Measurements from ENCODE around the gene TMEM163.
"Not testable (repeated sequence)": the region's sequence is repeated elsewhere in the genome, so short reads cannot be mapped to it uniquely, and the experiment has no call there.

The TMEM163 gene

DNA sequence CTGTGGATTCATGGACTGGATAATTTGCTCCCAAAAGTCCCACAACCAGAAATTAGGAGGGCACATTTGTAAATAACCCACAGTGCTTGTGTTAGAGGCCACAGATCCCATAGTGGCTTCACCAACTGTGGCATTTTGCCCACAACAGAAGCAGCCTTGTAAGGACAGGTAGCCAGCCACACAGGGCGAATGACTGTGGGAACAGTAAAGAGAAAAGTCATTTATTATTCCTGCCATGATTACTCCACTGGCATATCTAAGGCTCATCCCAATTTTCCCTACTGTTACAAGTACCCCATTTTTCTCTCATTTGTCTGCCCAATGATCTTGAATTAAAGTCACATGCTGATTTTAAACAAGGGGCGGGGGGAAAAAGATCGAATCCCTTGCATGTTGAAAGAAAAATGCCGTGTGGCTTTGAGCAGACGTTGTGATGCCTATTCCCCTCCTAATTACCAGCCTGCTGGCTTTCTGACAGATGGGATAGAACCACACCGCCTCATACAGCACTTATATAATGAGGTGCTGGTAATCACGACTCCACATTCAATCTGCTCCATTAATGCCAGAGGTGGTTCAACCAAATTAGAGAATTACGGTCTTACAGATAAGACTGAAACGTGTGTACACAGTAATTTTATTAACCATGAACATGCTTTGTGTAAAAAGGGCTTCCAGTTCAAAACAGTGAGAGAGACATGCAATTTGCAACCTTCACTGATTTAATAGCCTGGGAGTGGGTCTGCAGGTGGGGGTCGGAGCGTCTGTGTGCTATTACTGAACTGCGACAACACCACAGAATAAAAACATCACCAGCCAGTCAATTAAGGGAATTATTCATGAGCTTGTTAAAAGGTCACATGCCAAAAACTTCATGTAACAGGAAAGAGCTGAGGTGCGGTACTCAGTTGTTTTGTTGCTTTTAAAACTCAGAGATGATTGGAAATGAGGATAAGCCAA lies 196.0 kb downstream of the TMEM163 start:
- no peak for DNase-seq (ENCODE audit: low spot score)

- no peak for DNase-seq (ENCODE audit: low spot score)
Measured at GRCh38 chr2:134518101-134518500, 200.7 kb downstream of the TMEM163 start.

DNA sequence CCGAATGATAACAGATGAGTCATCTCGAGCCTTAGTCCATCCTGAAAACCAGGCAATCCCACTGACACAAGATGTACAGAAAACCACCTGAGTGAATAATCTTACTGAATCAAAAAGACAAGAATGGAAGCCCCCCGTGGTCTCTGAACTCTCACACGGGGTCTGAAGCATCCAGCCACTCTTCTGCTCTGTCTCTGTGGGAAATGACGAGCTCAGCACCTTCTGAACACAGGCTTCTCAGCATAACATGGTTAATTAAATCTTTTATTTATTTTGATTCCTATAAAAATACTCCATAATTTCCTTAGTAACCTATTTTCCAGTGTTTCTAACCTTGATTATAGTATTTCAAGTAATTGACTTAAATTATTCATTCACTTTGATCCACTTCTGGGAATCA lies 203.7 kb downstream of the TMEM163 start:
- no peak for DNase-seq (ENCODE audit: low spot score)

- no peak for DNase-seq (ENCODE audit: low spot score)
Measured at GRCh38 chr2:134513465-134513804, 205.4 kb downstream of the TMEM163 start.

DNA sequence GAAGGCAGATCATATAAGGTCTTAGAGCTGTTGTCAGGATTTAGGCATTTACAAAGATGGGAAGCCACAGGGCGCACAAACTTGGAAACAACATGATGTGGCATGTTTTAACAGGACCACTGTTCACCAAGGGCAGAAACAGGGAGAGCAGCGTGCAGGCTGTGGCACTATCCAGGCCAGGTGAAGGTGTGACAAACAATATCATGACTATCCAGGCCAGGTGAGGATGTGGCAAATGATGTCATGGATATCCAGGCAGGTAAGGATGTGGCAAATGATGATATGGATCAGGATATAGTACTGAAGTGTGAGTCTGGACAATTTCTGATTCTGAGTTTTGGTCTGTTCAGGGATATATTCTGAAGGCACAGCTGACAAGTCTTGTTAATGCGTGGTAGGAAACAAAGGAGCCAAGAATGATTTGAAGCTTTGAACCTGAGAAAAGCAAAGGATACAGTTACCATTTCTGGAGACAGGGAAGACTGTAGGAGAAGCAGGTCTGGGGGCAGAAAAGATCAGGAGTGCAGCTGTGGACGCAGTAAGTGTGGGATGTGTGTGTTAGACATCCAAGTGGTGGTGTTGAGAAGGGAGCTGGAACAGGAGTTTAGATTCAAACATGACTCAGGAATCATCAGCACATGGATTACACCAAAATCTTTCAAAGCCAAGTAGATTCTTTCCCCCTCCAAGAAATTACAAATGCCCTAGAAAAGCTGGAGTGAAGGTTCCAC lies 205.9 kb downstream of the TMEM163 start:
- DNase-seq (ENCODE audit: low spot score) = no peak

- DNase-seq (ENCODE audit: low spot score) = no peak
Measured at GRCh38 chr2:134508391-134508790, 210.4 kb downstream of the TMEM163 start.

DNA sequence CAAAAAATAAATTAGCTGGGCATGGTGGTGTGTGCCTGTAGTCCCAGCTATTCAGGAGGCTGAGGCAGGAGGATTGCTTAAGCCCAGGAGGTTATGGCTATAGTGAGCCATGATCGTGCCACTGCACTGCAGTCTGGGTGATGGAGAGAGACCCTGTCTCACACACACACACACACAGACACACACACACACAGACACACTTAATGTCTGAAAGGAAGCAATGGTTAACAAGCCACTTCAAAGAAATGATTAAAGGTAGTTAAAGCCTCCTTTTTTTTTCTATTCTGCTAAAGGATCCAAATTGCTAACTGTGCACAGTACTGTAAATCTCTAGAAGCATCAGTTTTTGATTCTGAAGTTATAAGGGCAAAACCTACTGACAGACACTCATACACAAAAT lies 211.1 kb downstream of the TMEM163 start:
- no peak for DNase-seq (ENCODE audit: low spot score)

DNA sequence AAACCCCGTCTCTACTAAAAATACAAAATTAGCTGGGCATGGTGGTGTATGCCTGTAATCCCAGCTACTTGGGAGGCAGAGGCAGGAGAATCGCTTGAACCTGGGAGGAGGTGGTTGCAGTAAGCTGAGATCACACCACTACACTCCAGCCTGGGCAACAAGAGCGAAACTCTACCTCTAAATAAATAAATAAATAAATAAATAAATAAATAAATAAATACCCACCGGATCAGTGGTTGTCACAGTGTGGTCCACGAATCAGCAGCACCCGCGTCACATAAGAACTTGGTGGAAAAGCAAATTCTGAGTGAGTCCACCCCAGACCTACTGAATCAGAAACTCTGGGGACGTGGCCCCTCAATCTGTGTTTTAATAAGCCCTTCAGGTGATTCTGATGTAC lies 211.6 kb downstream of the TMEM163 start:
- DNase-seq (ENCODE audit: low spot score) = not testable (repeated sequence)

GRCh38 chr2:134505446-134505845 lies 213.4 kb downstream of the TMEM163 start:
- no peak for DNase-seq (ENCODE audit: low spot score)

DNA sequence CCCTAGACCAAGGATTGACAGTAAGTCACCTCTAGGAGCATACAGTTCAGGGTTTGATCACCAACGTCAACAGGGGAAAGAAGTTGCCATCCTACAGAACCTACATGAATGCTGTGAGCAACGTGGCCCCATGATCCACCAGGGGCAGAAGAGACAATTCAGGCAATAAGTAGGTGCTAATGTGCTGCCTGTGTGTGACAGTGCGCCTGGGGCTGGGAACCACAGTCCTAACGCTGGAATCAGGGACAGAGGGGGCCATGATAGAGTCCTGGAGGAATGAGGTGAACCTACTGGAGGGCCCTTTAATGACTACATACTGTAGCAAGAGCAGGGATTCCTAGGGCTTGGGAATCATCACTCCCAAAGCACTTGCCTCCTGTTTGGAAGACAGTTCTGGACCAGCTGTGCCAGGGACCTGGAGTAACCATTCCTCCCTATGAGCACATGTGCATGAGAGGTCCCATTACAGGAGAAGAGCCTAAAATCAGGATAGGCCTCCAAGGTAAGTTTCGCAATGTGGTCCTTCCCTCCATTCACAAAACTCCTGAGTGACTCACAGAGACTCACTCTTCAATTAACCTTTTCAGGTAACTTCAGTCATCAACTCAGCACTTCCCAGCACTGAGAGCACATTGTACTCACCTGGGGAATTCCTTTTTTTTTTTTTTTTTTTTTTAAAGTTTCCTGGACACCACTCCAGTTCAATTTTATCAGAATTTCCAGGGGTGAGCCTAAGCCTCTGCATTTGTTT lies 214.0 kb downstream of the TMEM163 start:
- no peak for DNase-seq (ENCODE audit: low spot score)

DNA sequence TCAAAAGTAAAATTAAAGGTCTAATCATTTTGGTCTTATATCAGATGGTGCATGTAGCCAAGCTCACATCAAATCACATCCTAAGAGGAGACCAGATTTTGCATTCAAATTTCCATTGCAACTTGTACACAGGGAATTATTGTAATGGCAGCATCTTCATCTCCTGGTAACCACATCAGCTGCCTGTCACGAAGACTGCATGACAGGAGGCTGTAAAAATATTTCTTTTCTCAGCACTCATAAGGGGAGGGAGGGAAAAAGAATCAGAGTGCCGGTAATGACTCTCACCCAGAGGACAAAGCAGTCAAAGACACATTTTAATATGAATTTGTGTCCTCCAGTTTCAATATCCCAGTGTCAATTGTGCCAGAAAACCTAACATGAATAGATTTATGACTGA lies 216.7 kb downstream of the TMEM163 start:
- no peak for DNase-seq (ENCODE audit: low spot score)

DNA sequence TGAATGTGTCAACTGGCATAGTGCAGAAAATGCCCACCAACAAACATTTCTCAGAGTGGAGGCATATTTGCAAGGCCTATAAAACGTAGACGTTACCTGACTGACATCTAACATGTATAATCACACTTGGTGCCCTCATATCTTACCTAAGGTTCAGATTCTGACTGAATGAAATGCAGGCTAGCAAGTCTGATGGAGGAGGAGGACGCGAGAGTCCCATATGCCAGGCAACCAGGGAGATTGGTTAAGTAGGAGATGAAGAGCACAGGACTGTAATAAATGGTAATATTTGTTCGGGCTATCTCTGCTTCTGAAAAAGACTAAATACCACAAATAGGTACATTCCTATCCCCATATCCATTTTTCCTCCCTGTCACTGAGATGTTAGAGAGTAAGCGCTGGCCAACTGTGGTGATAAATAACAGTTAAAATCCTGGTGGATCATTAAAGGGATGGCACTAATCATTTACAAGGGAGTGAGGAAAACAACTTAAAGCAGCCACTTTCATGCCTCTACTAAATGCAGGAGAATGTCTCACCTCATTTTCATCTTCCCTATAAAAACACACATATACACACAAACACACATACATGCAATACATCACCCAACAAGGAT lies 217.2 kb downstream of the TMEM163 start:
- DNase-seq (ENCODE audit: low spot score) = no peak

DNA sequence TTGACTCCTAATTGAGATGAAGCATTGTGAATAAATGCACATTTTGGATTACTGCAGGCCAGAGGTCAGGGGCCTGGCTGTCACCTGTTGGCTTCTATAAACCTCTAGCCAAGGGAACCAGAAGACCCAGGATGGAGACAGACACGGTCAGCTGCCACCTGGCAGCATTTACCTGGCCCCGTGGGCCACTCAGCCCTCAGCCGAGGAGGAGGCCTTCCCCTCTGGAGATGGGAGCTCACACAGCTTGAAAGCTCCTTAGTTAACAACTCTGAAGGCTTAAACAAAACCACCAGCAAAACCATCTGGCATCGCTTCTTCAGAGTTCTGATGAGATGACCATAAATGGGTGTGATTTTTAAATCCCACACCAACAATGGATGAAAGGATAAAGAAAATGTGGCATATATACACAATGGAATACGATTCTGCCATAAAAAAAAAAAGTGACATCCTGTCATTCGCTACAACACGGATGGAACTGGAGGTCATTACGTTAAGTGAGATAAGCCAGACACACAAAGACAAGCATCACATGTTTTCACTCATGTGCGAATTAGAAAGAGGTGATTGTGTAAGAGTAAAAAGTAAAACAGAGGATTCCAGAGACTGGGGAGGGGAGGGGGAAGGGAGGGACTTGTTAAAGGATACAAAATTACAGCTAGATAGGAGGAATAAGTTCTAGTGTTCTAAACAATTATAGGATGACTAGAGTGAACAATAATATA lies 218.4 kb downstream of the TMEM163 start:
- no peak for DNase-seq (ENCODE audit: low spot score)

DNA sequence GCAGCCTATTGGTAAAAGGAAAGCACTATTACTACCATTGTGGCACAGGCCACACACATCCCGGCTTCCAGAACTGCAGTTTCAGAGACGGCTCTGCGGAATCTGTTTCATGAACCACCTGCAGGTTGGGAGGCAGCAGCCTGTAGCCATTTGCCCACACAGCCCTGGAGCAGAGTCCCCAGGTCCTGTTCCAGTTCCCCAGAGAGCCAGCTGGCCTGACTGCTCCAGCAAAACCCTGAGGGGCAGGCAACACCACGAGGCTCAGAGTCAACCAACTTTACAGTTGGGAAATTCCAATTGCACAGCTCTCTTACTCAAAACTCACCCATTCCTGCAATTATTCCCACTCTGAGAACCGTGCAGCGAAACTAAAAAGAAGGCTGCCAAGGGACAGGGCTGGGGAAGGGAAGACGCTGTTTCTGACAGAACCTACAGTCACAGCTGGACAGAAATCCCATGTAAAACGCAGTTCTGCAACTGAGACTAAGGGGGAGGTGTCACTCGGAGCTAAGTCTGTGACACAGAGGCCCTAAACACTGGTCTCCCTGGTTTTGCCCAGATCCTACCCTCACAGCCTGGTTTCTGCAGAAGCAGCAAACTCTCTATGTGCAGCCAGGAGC lies 219.4 kb downstream of the TMEM163 start:
- DNase-seq (ENCODE audit: low spot score) = no peak

GRCh38 chr2:134498654-134499053 lies 220.1 kb downstream of the TMEM163 start:
- no peak for DNase-seq (ENCODE audit: low spot score)

DNA sequence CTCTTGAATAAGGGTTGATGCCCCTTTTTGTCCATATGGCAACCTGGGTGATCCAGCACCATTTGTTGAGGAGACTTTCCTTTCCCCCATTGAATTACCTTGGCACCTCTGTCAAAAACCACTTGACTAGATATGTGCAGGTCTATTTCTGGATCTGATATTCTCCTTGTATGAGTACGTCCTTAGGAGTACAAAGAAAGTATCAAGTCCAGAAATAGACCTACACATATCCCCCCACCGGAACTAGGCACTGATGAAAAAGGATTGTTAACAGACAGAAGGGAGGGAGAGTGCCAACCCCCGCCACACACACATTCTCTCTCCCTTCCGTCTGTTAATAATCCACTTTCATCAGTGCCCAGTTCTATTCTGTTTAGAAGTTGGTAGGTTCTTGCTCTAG lies 225.0 kb downstream of the TMEM163 start:
- DNase-seq (ENCODE audit: low spot score) = no peak

- no peak for DNase-seq (ENCODE audit: low spot score)
Measured at GRCh38 chr2:134491771-134492441, 226.9 kb downstream of the TMEM163 start.

- DNase-seq (ENCODE audit: low spot score) = no peak
Measured at GRCh38 chr2:134491022-134491421, 227.8 kb downstream of the TMEM163 start.

DNA sequence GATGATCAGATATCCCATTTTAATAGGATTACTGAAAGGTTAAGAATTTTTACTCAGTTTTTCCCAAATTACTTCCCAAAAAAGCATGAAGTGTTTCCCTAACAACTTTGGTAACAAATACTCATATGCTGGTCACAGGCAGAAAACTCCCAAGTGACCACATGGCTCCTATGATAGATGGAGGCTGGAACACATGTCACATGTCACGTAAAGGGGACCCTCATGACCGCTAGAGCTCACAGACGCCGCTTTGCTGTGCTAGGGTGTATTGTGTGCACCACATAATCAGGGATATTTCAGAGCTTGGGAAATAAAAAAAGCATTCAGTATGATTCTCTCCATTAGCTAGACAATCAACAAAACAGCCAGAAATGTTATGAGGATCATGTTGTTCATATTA lies 228.2 kb downstream of the TMEM163 start:
- no peak for DNase-seq (ENCODE audit: low spot score)

GRCh38 chr2:134489732-134490384 lies 228.9 kb downstream of the TMEM163 start:
- DNase-seq (ENCODE audit: low spot score) = no peak
